Esophagus squamous epithelium (tissue), 4 donors: Measurements from ENCODE around the gene NFATC2.

Experiments used
- CTCF ChIP-seq, 6 experiments: fragments of 450-650 bp in 4 of 6; fragments of 200-600 bp in 2 of 6; sonication (generic) in 2 of 6; IDR thresholded peaks; one replicate each; pipeline ENCODE4 v1.5.1; 2016 to 2019; ENCODE audit warnings: antibody characterized with exemption in 6 of 6, mild to moderate bottlenecking in 4 of 6, moderate library complexity in 4 of 6
- POLR2A ChIP-seq, 4 donors: fragments of 450-650 bp; IDR thresholded peaks; one replicate each; pipeline ENCODE4 v1.6.1; 2017; ENCODE audit warnings: antibody characterized with exemption in 4 of 4, mild to moderate bottlenecking in 4 of 4, moderate library complexity in 3 of 4

GRCh38 chr20:51434580-51435247 lies 107.8 kb downstream of the NFATC2 start:
- TF ChIP-seq CTCF (IDR thresholded peaks at IDR 0.05): no peak
- TF ChIP-seq POLR2A (IDR thresholded peaks at IDR 0.05): no peak
